Stomach (tissue), 4 donors: Measurements from ENCODE around the gene MARCOL.

Source experiments
- EP300 ChIP-seq: sonication (generic); formaldehyde crosslinking; IDR thresholded peaks from one replicate; pipeline ENCODE4 v1.6.1; 2017; ENCODE audit warnings: antibody characterized with exemption
- POLR2A ChIP-seq, 4 donors: fragments of 450-650 bp; IDR thresholded peaks; one replicate each; pipeline ENCODE4 v1.6.1; 2016; ENCODE audit warnings: antibody characterized with exemption in 4 of 4, control low read depth in 2 of 4, mild to moderate bottlenecking in 1 of 4, moderate library complexity in 1 of 4
- POLR2AphosphoS5 ChIP-seq, 3 donors: sonication (generic); formaldehyde crosslinking; IDR thresholded peaks; one replicate each; pipeline ENCODE4 v1.6.1; 2016; ENCODE audit warnings: antibody characterized with exemption in 3 of 3
- TF ChIP-seq, protein P1 (sequence below), 7 experiments: fragments of 450-650 bp in 4 of 7; fragments of 200-600 bp in 3 of 7; sonication (generic) in 3 of 7; IDR thresholded peaks; one replicate each; pipeline ENCODE4 v1.5.1; 2016 to 2019; ENCODE audit warnings: antibody characterized with exemption in 7 of 7, control low read depth in 2 of 7, mild to moderate bottlenecking in 1 of 7

DNA sequence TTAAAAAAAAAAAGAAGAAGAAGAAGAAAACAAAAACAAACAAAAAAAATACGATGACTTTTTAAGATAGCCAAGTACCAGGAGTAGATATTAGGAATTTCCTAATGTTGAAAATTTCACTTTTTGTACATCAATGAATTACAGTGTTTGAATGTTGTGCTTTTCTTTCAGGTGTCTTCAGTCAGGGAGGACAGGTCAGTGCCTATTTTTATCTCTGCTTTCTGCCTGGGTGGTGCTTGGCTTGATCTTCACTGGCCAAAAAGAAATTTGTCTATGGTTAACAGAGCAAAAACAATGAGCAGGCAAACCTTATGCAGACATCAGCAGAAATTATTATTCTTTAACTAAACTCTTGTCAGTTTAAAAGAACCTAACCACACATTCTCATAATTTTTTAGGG lies 32.5 kb upstream of the MARCOL start:
- TF ChIP-seq, protein P1, sequence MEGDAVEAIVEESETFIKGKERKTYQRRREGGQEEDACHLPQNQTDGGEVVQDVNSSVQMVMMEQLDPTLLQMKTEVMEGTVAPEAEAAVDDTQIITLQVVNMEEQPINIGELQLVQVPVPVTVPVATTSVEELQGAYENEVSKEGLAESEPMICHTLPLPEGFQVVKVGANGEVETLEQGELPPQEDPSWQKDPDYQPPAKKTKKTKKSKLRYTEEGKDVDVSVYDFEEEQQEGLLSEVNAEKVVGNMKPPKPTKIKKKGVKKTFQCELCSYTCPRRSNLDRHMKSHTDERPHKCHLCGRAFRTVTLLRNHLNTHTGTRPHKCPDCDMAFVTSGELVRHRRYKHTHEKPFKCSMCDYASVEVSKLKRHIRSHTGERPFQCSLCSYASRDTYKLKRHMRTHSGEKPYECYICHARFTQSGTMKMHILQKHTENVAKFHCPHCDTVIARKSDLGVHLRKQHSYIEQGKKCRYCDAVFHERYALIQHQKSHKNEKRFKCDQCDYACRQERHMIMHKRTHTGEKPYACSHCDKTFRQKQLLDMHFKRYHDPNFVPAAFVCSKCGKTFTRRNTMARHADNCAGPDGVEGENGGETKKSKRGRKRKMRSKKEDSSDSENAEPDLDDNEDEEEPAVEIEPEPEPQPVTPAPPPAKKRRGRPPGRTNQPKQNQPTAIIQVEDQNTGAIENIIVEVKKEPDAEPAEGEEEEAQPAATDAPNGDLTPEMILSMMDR (IDR thresholded peaks at IDR 0.05): no peak
- TF ChIP-seq EP300: no peak
- TF ChIP-seq POLR2A (IDR thresholded peaks at IDR 0.05): no peak
- TF ChIP-seq POLR2AphosphoS5 (IDR thresholded peaks at IDR 0.05): no peak
